GM23338 (cell line): ENCODE data around the gene CLIP1. TPM values are rescaled to one million over a fixed set of nuclear protein-coding genes. Genes with fewer than 3 reads are reported as not detected.

ENCODE experiments used
- ATAC-seq: fragments of 200-7000 bp; cut with Tn5 transposase; 3 replicates; pipeline ENCODE4 v1.9.1; 2020
- DNase-seq: peaks from one replicate; pipeline ENCODE4 v3.0.0-alpha.2; 2015; ENCODE audit warnings: low spot score
- H2AFZ ChIP-seq: fragments of 200-600 bp; sonication (generic); 2 replicates; pipeline ENCODE4 v1.8.0; 2016; ENCODE audit warnings: antibody characterized with exemption, mild to moderate bottlenecking, moderate library complexity
- H3F3A ChIP-seq: fragments of 200-600 bp; sonication (generic); replicated peaks from 2 replicates; pipeline ENCODE4 v1.8.0; 2017; ENCODE audit warnings: antibody characterized with exemption, mixed run types, low read depth
- H3K27ac ChIP-seq: fragments of 200-600 bp; sonication (generic); 2 replicates; pipeline ENCODE4 v1.6.1; 2016; ENCODE audit warnings: low read depth
- H3K27me3 ChIP-seq: fragments of 200-600 bp; sonication (generic); 2 replicates; pipeline ENCODE4 v1.8.0; 2016; ENCODE audit warnings: mild to moderate bottlenecking, mixed run types, moderate library complexity; ENCODE audit not compliant: insufficient read depth
- H3K36me3 ChIP-seq: fragments of 200-600 bp; sonication (generic); 2 replicates; pipeline ENCODE4 v1.8.0; 2016; ENCODE audit warnings: mild to moderate bottlenecking; ENCODE audit not compliant: insufficient read depth
- H3K4me1 ChIP-seq: fragments of 200-600 bp; sonication (generic); 2 replicates; pipeline ENCODE4 v1.8.0; 2016; ENCODE audit warnings: mild to moderate bottlenecking, moderate library complexity; ENCODE audit not compliant: insufficient read depth
- H3K4me2 ChIP-seq: fragments of 200-600 bp; sonication (generic); 2 replicates; pipeline ENCODE4 v1.7.1; 2017; ENCODE audit warnings: mixed run types
- H3K4me3 ChIP-seq: fragments of 200-600 bp; sonication (generic); 2 replicates; pipeline ENCODE4 v1.6.1; 2016; ENCODE audit warnings: mixed run types
- H3K79me2 ChIP-seq: fragments of 200-600 bp; sonication (generic); replicated peaks from 2 replicates; pipeline ENCODE4 v1.8.0; 2017; ENCODE audit warnings: mild to moderate bottlenecking; ENCODE audit not compliant: insufficient read depth
- H3K9me2 ChIP-seq: fragments of 200-600 bp; sonication (generic); 2 replicates; pipeline ENCODE4 v1.8.0; 2017; ENCODE audit not compliant: insufficient read depth
- H4K20me1 ChIP-seq: fragments of 200-600 bp; sonication (generic); replicated peaks from 2 replicates; pipeline ENCODE4 v1.8.0; 2017; ENCODE audit warnings: mild to moderate bottlenecking; ENCODE audit not compliant: insufficient read depth
- H3K27ac Mint-ChIP-seq: 2 replicates; pipeline ENCODE4 v1.8.0; 2020; ENCODE audit warnings: inconsistent platforms, mild to moderate bottlenecking, moderate library complexity, mixed read lengths
- H3K27me3 Mint-ChIP-seq: 3 replicates; pipeline ENCODE4 v1.8.0; 2022; ENCODE audit warnings: low read depth, mild to moderate bottlenecking, moderate library complexity, mixed read lengths, inconsistent platforms; ENCODE audit not compliant: insufficient read depth, poor library complexity
- H3K36me3 Mint-ChIP-seq: 3 replicates; pipeline ENCODE4 v1.8.0; 2021; ENCODE audit warnings: low read depth, mild to moderate bottlenecking, inconsistent platforms, moderate library complexity, mixed read lengths
- H3K4me1 Mint-ChIP-seq: 3 replicates; pipeline ENCODE4 v1.8.0; 2020; ENCODE audit warnings: mild to moderate bottlenecking, inconsistent platforms, mixed read lengths
- H3K4me3 Mint-ChIP-seq: 3 replicates; pipeline ENCODE4 v1.8.0; 2021; ENCODE audit warnings: moderate library complexity, mild to moderate bottlenecking, inconsistent platforms, mixed read lengths
- H3K9me3 Mint-ChIP-seq: 3 replicates; pipeline ENCODE4 v1.8.0; 2020; ENCODE audit warnings: moderate library complexity, mild to moderate bottlenecking, inconsistent platforms, mixed read lengths
- CREB1 ChIP-seq: fragments of 250-450 bp; sonication (Bioruptor Pico); IDR thresholded peaks from 2 replicates; pipeline ENCODE4 v1.5.0; 2020; ENCODE audit warnings: low read depth, mild to moderate bottlenecking, moderate library complexity
- CTCF ChIP-seq, 2 experiments: fragments of 200-600 bp in 1 of 2; sonication (generic) in 1 of 2; conservative IDR thresholded peaks; 2 replicates each; pipeline versions ENCODE4 v1.5.1 to v1.6.1; 2016 to 2017; ENCODE audit warnings: antibody characterized with exemption in 2 of 2, low read depth in 2 of 2, mild to moderate bottlenecking in 2 of 2, moderate library complexity in 1 of 2
- EZH2 ChIP-seq: fragments of 200-600 bp; sonication (generic); IDR thresholded peaks from one replicate; pipeline ENCODE4 v1.8.0; 2017; ENCODE audit warnings: antibody characterized with exemption, mild to moderate bottlenecking, low read depth; ENCODE audit not compliant: unreplicated experiment
- EZH2phosphoT487 ChIP-seq: fragments of 200-600 bp; sonication (generic); IDR thresholded peaks from one replicate; pipeline ENCODE4 v1.8.1; 2018; ENCODE audit warnings: antibody characterized with exemption; ENCODE audit not compliant: unreplicated experiment
- JUNB ChIP-seq: IDR thresholded peaks from one replicate; pipeline ENCODE4 v1.6.1; 2016; ENCODE audit warnings: antibody characterized with exemption; ENCODE audit not compliant: unreplicated experiment
- NANOG ChIP-seq: IDR thresholded peaks from 2 replicates; pipeline ENCODE4 v1.6.1; 2016; ENCODE audit warnings: antibody characterized with exemption, borderline replicate concordance
- POLR2AphosphoS5 ChIP-seq: IDR thresholded peaks from 2 replicates; pipeline ENCODE4 v1.6.1; 2016; ENCODE audit warnings: antibody characterized with exemption, low read depth
- STAT1 ChIP-seq: IDR thresholded peaks from one replicate; pipeline ENCODE4 v1.6.1; 2016; ENCODE audit warnings: antibody characterized with exemption; ENCODE audit not compliant: unreplicated experiment
- ZNF114 ChIP-seq: fragments of 250-450 bp; sonication (Bioruptor Pico); IDR thresholded peaks from 2 replicates; pipeline ENCODE4 v1.5.0; 2020; ENCODE audit warnings: mild to moderate bottlenecking, moderate library complexity
- ZNF331 ChIP-seq: fragments of 250-450 bp; sonication (Bioruptor Pico); IDR thresholded peaks from 2 replicates; pipeline ENCODE4 v1.5.0; 2020; ENCODE audit warnings: low read depth, mild to moderate bottlenecking, moderate library complexity
- polyA plus RNA-seq: library from polyadenylated mRNA; unstranded; fragments of >200 nt; fragmentation: Nextera tagmentation; extraction: Ambion mirVana; gene quantifications from 2 replicates; pipeline ENCODE4 v1.2.1, GENCODE V29; 2016
- total RNA-seq: library from RNA; depleted of rRNA; stranded (reverse); fragments of >200 nt; shearing (Covaris generic); gene quantifications from 2 replicates; pipeline ENCODE4 v1.2.3, GENCODE V29; 2014
- TF ChIP-seq, protein P1 (sequence below): fragments of 250-450 bp; sonication (Bioruptor Pico); IDR thresholded peaks from 2 replicates; pipeline ENCODE4 v1.5.0; 2020; ENCODE audit warnings: mild to moderate bottlenecking, moderate library complexity
- TF ChIP-seq, protein P2 (sequence below): IDR thresholded peaks from 2 replicates; pipeline ENCODE4 v1.6.1; 2016; ENCODE audit warnings: antibody characterized with exemption
- TF ChIP-seq, protein P3 (sequence below): IDR thresholded peaks from one replicate; pipeline ENCODE4 v1.6.1; 2018; ENCODE audit warnings: antibody characterized with exemption; ENCODE audit not compliant: unreplicated experiment

CLIP1 gene
- total and polyA plus RNA-seq, 2 experiments from 2014 or later, result 11.5 to 21.1 TPM

GRCh38 chr12:122230798-122231197, 191.7 kb downstream of the CLIP1 start:
- H3K4me1 Mint-ChIP-seq, result peaks cover 7% of the 10 kb centered on the region
- DNase-seq, result no peak
- no peaks in the 10 kb centered on the region for H3K36me3 ChIP-seq
- H3K4me1 ChIP-seq, result peaks cover 2% of the 10 kb centered on the region; the same call in 1 of the 2 replicates
- H3F3A ChIP-seq, result peaks cover 3% of the 10 kb centered on the region; the same call in 1 of the 2 replicates
- H2AFZ ChIP-seq, result no peak overlapping the region
- H3K27ac ChIP-seq, result no peak overlapping the region
- no peak overlapping the region for H3K4me3 Mint-ChIP-seq
- no peaks in the 10 kb centered on the region for H3K79me2 ChIP-seq
- no peaks in the 10 kb centered on the region for H3K9me2 ChIP-seq
- no peaks in the 10 kb centered on the region for H4K20me1 ChIP-seq
- H3K4me2 ChIP-seq, result no peak overlapping the region
- no peaks in the 10 kb centered on the region for H3K9me3 Mint-ChIP-seq
- H3K27me3 ChIP-seq, result no peaks in the 10 kb centered on the region
- H3K4me3 ChIP-seq, result no peak overlapping the region
- peaks cover 22% of the 10 kb centered on the region for H3K36me3 Mint-ChIP-seq
- no peak for ATAC-seq
- no peak for TF ChIP-seq ZNF114
- TF ChIP-seq CREB1 (CRISPR knock-in tag), result no peak
- TF ChIP-seq, protein P1, sequence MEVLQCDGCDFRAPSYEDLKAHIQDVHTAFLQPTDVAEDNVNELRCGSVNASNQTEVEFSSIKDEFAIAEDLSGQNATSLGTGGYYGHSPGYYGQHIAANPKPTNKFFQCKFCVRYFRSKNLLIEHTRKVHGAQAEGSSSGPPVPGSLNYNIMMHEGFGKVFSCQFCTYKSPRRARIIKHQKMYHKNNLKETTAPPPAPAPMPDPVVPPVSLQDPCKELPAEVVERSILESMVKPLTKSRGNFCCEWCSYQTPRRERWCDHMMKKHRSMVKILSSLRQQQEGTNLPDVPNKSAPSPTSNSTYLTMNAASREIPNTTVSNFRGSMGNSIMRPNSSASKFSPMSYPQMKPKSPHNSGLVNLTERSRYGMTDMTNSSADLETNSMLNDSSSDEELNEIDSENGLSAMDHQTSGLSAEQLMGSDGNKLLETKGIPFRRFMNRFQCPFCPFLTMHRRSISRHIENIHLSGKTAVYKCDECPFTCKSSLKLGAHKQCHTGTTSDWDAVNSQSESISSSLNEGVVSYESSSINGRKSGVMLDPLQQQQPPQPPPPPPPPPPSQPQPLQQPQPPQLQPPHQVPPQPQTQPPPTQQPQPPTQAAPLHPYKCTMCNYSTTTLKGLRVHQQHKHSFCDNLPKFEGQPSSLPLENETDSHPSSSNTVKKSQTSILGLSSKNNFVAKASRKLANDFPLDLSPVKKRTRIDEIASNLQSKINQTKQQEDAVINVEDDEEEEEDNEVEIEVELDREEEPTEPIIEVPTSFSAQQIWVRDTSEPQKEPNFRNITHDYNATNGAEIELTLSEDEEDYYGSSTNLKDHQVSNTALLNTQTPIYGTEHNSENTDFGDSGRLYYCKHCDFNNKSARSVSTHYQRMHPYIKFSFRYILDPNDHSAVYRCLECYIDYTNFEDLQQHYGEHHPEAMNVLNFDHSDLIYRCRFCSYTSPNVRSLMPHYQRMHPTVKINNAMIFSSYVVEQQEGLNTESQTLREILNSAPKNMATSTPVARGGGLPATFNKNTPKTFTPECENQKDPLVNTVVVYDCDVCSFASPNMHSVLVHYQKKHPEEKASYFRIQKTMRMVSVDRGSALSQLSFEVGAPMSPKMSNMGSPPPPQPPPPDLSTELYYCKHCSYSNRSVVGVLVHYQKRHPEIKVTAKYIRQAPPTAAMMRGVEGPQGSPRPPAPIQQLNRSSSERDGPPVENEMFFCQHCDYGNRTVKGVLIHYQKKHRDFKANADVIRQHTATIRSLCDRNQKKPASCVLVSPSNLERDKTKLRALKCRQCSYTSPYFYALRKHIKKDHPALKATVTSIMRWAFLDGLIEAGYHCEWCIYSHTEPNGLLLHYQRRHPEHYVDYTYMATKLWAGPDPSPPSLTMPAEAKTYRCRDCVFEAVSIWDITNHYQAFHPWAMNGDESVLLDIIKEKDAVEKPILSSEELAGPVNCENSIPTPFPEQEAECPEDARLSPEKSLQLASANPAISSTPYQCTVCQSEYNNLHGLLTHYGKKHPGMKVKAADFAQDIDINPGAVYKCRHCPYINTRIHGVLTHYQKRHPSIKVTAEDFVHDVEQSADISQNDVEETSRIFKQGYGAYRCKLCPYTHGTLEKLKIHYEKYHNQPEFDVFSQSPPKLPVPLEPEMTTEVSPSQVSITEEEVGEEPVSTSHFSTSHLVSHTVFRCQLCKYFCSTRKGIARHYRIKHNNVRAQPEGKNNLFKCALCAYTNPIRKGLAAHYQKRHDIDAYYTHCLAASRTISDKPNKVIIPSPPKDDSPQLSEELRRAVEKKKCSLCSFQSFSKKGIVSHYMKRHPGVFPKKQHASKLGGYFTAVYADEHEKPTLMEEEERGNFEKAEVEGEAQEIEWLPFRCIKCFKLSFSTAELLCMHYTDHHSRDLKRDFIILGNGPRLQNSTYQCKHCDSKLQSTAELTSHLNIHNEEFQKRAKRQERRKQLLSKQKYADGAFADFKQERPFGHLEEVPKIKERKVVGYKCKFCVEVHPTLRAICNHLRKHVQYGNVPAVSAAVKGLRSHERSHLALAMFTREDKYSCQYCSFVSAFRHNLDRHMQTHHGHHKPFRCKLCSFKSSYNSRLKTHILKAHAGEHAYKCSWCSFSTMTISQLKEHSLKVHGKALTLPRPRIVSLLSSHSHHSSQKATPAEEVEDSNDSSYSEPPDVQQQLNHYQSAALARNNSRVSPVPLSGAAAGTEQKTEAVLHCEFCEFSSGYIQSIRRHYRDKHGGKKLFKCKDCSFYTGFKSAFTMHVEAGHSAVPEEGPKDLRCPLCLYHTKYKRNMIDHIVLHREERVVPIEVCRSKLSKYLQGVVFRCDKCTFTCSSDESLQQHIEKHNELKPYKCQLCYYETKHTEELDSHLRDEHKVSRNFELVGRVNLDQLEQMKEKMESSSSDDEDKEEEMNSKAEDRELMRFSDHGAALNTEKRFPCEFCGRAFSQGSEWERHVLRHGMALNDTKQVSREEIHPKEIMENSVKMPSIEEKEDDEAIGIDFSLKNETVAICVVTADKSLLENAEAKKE (CRISPR knock-in tag), result no peak
- TF ChIP-seq JUNB, result no peak
- TF ChIP-seq EZH2phosphoT487, result no peak
- TF ChIP-seq CTCF (conservative IDR thresholded peaks at IDR 0.05; ENCODE audit: low read depth in 2 of 2), result no peak
- no peak for TF ChIP-seq POLR2AphosphoS5
- TF ChIP-seq STAT1, result no peak
- TF ChIP-seq, protein P2, sequence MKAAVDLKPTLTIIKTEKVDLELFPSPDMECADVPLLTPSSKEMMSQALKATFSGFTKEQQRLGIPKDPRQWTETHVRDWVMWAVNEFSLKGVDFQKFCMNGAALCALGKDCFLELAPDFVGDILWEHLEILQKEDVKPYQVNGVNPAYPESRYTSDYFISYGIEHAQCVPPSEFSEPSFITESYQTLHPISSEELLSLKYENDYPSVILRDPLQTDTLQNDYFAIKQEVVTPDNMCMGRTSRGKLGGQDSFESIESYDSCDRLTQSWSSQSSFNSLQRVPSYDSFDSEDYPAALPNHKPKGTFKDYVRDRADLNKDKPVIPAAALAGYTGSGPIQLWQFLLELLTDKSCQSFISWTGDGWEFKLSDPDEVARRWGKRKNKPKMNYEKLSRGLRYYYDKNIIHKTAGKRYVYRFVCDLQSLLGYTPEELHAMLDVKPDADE, result no peak
- no peak for TF ChIP-seq NANOG
- TF ChIP-seq EZH2, result no peak
- TF ChIP-seq, protein P3, sequence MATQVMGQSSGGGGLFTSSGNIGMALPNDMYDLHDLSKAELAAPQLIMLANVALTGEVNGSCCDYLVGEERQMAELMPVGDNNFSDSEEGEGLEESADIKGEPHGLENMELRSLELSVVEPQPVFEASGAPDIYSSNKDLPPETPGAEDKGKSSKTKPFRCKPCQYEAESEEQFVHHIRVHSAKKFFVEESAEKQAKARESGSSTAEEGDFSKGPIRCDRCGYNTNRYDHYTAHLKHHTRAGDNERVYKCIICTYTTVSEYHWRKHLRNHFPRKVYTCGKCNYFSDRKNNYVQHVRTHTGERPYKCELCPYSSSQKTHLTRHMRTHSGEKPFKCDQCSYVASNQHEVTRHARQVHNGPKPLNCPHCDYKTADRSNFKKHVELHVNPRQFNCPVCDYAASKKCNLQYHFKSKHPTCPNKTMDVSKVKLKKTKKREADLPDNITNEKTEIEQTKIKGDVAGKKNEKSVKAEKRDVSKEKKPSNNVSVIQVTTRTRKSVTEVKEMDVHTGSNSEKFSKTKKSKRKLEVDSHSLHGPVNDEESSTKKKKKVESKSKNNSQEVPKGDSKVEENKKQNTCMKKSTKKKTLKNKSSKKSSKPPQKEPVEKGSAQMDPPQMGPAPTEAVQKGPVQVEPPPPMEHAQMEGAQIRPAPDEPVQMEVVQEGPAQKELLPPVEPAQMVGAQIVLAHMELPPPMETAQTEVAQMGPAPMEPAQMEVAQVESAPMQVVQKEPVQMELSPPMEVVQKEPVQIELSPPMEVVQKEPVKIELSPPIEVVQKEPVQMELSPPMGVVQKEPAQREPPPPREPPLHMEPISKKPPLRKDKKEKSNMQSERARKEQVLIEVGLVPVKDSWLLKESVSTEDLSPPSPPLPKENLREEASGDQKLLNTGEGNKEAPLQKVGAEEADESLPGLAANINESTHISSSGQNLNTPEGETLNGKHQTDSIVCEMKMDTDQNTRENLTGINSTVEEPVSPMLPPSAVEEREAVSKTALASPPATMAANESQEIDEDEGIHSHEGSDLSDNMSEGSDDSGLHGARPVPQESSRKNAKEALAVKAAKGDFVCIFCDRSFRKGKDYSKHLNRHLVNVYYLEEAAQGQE, result no peak
- no peak for TF ChIP-seq ZNF331 (CRISPR knock-in tag)
- H3K27ac Mint-ChIP-seq, result no peak overlapping the region
- H3K27me3 Mint-ChIP-seq, result peaks cover 2% of the 10 kb centered on the region
